Prostate gland (tissue), 2 donors: ENCODE data around the gene ERG.

Experiments used
- CTCF ChIP-seq, 4 experiments: fragments of 200-600 bp in 2 of 4; fragments of 450-650 bp in 2 of 4; sonication (generic) in 2 of 4; IDR thresholded peaks; 1 replicate in 3 of 4; 2 replicates in 1 of 4; pipeline ENCODE4 v1.5.1; 2016 to 2019; ENCODE audit warnings: antibody characterized with exemption in 4 of 4, mild to moderate bottlenecking in 2 of 4, moderate library complexity in 2 of 4
- POLR2A ChIP-seq: fragments of 450-650 bp; IDR thresholded peaks from one replicate; pipeline ENCODE4 v1.6.1; 2016; ENCODE audit warnings: antibody characterized with exemption, mild to moderate bottlenecking
- POLR2AphosphoS5 ChIP-seq: sonication (generic); formaldehyde crosslinking; IDR thresholded peaks from one replicate; pipeline ENCODE4 v1.6.1; 2017; ENCODE audit warnings: antibody characterized with exemption

- peak in 1 of 4 experiments; percentile 9 for TF ChIP-seq CTCF (IDR thresholded peaks at IDR 0.05)
- TF ChIP-seq POLR2AphosphoS5 = no peak
- TF ChIP-seq POLR2A = no peak
Observed at GRCh38 chr21:38380481-38381137, 117.7 kb downstream of the ERG start.
